HEK293 (cell line): Measurements from ENCODE around the gene B3GNT9.

Experiments
- EGR2 ChIP-seq: fragments of 450-650 bp; formaldehyde crosslinking; IDR thresholded peaks from 2 replicates; pipeline ENCODE4 v1.5.1; 2016; ENCODE audit warnings: low read depth, missing biosample characterization, missing genetic modification characterization
- SALL2 ChIP-seq: fragments of 450-650 bp; formaldehyde crosslinking; IDR thresholded peaks from 2 replicates; pipeline ENCODE4 v1.5.0; 2017; ENCODE audit warnings: missing biosample characterization, mild to moderate bottlenecking, missing genetic modification characterization, borderline replicate concordance
- SCRT2 ChIP-seq: fragments of 450-650 bp; formaldehyde crosslinking; IDR thresholded peaks from 2 replicates; pipeline ENCODE4 v1.5.1; 2016; ENCODE audit warnings: missing biosample characterization, missing genetic modification characterization
- SP3 ChIP-seq: fragments of 450-650 bp; formaldehyde crosslinking; IDR thresholded peaks from 2 replicates; pipeline ENCODE4 v1.5.1; 2016; ENCODE audit warnings: missing biosample characterization, missing genetic modification characterization
- ZBTB10 ChIP-seq: fragments of 450-650 bp; formaldehyde crosslinking; IDR thresholded peaks from 2 replicates; pipeline ENCODE4 v1.5.1; 2016; ENCODE audit warnings: missing biosample characterization, missing genetic modification characterization
- ZBTB44 ChIP-seq: fragments of 450-650 bp; IDR thresholded peaks from 2 replicates; pipeline ENCODE4 v1.5.1; 2018; ENCODE audit warnings: missing biosample characterization, mild to moderate bottlenecking, missing genetic modification characterization
- ZNF10 ChIP-seq: fragments of 450-650 bp; formaldehyde crosslinking; IDR thresholded peaks from 2 replicates; pipeline ENCODE4 v1.5.1; 2017; ENCODE audit warnings: missing biosample characterization, missing genetic modification characterization
- ZNF2 ChIP-seq: fragments of 450-650 bp; formaldehyde crosslinking; IDR thresholded peaks from 2 replicates; pipeline ENCODE4 v1.5.1; 2016; ENCODE audit warnings: missing biosample characterization, missing genetic modification characterization
- ZNF335 ChIP-seq: fragments of 450-650 bp; formaldehyde crosslinking; conservative IDR thresholded peaks from 2 replicates; pipeline ENCODE4 v1.5.1; 2016; ENCODE audit warnings: missing biosample characterization, missing genetic modification characterization
- ZNF398 ChIP-seq: fragments of 450-650 bp; formaldehyde crosslinking; IDR thresholded peaks from 2 replicates; pipeline ENCODE4 v1.5.1; 2017; ENCODE audit warnings: missing biosample characterization, missing genetic modification characterization
- ZNF571 ChIP-seq: fragments of 450-650 bp; formaldehyde crosslinking; IDR thresholded peaks from 2 replicates; pipeline ENCODE4 v1.5.0; 2017; ENCODE audit warnings: missing biosample characterization, missing genetic modification characterization
- ZNF580 ChIP-seq: fragments of 450-650 bp; formaldehyde crosslinking; IDR thresholded peaks from 2 replicates; pipeline ENCODE4 v1.5.1; 2016; ENCODE audit warnings: missing biosample characterization, missing genetic modification characterization
- ZNF664 ChIP-seq: fragments of 450-650 bp; formaldehyde crosslinking; IDR thresholded peaks from 2 replicates; pipeline ENCODE4 v1.5.1; 2016; ENCODE audit warnings: missing biosample characterization, missing genetic modification characterization
- ZNF843 ChIP-seq: fragments of 450-650 bp; formaldehyde crosslinking; IDR thresholded peaks from 2 replicates; pipeline ENCODE4 v1.5.1; 2016; ENCODE audit warnings: missing biosample characterization, missing genetic modification characterization
- ZXDB ChIP-seq: fragments of 450-650 bp; formaldehyde crosslinking; IDR thresholded peaks from 2 replicates; pipeline ENCODE4 v1.5.1; 2016; ENCODE audit warnings: missing biosample characterization, missing genetic modification characterization
- TF ChIP-seq, protein P1 (sequence below): fragments of 450-650 bp; formaldehyde crosslinking; conservative IDR thresholded peaks from 2 replicates; pipeline ENCODE4 v1.5.1; 2016; ENCODE audit warnings: low read depth, missing biosample characterization, missing genetic modification characterization
- TF ChIP-seq, protein P2 (sequence below): fragments of 450-650 bp; formaldehyde crosslinking; IDR thresholded peaks from 2 replicates; pipeline ENCODE4 v1.5.1; 2017; ENCODE audit warnings: missing biosample characterization, mild to moderate bottlenecking, missing genetic modification characterization, moderate library complexity
- TF ChIP-seq, protein P3 (sequence below): fragments of 450-650 bp; formaldehyde crosslinking; IDR thresholded peaks from 2 replicates; pipeline ENCODE4 v1.5.1; 2016; ENCODE audit warnings: missing biosample characterization, missing genetic modification characterization
- TF ChIP-seq, protein P4 (sequence below): fragments of 450-650 bp; formaldehyde crosslinking; IDR thresholded peaks from 2 replicates; pipeline ENCODE4 v1.5.1; 2016; ENCODE audit warnings: missing biosample characterization, missing genetic modification characterization
- TF ChIP-seq, protein P5 (sequence below): fragments of 450-650 bp; formaldehyde crosslinking; IDR thresholded peaks from 2 replicates; pipeline ENCODE4 v1.5.1; 2016; ENCODE audit warnings: missing biosample characterization, missing genetic modification characterization

The B3GNT9 gene

DNA sequence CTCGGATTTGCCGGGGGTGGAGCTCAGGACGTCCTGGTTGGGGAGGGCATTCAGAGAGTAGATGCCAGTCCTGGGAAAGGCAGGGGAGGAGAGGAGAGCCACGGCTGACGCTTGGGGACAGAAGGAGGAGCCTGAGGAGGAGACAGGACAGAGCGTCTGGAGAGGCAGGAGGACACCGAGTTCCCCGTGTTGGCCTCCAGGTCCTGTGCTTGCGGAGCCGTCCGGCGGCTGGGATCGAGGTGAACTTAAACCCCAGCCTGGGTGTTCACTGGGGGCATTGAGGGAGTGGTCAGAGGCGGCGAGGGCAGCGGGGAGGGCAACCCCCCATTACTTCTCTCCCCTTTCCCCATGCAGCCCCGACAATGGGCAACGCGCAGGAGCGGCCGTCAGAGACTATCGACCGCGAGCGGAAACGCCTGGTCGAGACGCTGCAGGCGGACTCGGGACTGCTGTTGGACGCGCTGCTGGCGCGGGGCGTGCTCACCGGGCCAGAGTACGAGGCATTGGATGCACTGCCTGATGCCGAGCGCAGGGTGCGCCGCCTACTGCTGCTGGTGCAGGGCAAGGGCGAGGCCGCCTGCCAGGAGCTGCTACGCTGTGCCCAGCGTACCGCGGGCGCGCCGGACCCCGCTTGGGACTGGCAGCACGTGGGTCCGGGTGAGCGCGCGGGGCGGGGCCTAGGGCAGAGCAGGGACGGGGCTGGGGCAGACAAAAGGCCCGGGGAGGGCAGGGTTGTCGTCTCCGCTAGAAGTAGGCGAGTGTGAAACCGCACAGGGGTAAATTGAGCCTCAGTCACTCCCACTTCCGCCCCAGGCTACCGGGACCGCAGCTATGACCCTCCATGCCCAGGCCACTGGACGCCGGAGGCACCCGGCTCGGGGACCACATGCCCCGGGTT, 23.3 kb upstream of the B3GNT9 start (continued):
- TF ChIP-seq EGR2 (tag by site-specific recombination) (peak; percentile 39; the same call in 1 of the 2 replicates), ZNF571 (no peak), ZNF664 (tag by site-specific recombination) (no peak), ZBTB44 (tag by site-specific recombination) (peak; percentile 87), ZNF10 (tag by site-specific recombination) (peak; percentile 81; the same call in 1 of the 2 replicates), ZNF335 (tag by site-specific recombination) (peak; percentile 100), SALL2 (tag by site-specific recombination) (no peak), ZBTB10 (tag by site-specific recombination) (0 out of 2 replicates have a peak, but pooled peaks have one; percentile 36), SP3 (tag by site-specific recombination) (peak; percentile 56; the same call in 1 of the 2 replicates), ZNF580 (tag by site-specific recombination) (no peak), ZXDB (tag by site-specific recombination) (peak; percentile 66; the same call in 1 of the 2 replicates), ZNF2 (tag by site-specific recombination) (0 out of 2 replicates have a peak, but pooled peaks have one; percentile 44), SCRT2 (0 out of 2 replicates have a peak, but pooled peaks have one; percentile 11), ZNF843 (peak; percentile 56), ZNF398 (peak; percentile 29; the same call in 1 of the 2 replicates)
- TF ChIP-seq, protein P1, sequence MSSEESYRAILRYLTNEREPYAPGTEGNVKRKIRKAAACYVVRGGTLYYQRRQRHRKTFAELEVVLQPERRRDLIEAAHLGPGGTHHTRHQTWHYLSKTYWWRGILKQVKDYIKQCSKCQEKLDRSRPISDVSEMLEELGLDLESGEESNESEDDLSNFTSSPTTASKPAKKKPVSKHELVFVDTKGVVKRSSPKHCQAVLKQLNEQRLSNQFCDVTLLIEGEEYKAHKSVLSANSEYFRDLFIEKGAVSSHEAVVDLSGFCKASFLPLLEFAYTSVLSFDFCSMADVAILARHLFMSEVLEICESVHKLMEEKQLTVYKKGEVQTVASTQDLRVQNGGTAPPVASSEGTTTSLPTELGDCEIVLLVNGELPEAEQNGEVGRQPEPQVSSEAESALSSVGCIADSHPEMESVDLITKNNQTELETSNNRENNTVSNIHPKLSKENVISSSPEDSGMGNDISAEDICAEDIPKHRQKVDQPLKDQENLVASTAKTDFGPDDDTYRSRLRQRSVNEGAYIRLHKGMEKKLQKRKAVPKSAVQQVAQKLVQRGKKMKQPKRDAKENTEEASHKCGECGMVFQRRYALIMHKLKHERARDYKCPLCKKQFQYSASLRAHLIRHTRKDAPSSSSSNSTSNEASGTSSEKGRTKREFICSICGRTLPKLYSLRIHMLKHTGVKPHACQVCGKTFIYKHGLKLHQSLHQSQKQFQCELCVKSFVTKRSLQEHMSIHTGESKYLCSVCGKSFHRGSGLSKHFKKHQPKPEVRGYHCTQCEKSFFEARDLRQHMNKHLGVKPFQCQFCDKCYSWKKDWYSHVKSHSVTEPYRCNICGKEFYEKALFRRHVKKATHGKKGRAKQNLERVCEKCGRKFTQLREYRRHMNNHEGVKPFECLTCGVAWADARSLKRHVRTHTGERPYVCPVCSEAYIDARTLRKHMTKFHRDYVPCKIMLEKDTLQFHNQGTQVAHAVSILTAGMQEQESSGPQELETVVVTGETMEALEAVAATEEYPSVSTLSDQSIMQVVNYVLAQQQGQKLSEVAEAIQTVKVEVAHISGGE (tag by site-specific recombination), result peak; percentile 59
- TF ChIP-seq, protein P2, sequence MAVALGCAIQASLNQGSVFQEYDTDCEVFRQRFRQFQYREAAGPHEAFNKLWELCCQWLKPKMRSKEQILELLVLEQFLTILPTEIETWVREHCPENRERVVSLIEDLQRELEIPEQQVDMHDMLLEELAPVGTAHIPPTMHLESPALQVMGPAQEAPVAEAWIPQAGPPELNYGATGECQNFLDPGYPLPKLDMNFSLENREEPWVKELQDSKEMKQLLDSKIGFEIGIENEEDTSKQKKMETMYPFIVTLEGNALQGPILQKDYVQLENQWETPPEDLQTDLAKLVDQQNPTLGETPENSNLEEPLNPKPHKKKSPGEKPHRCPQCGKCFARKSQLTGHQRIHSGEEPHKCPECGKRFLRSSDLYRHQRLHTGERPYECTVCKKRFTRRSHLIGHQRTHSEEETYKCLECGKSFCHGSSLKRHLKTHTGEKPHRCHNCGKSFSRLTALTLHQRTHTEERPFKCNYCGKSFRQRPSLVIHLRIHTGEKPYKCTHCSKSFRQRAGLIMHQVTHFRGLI, result peak; percentile 88
- TF ChIP-seq, protein P3, sequence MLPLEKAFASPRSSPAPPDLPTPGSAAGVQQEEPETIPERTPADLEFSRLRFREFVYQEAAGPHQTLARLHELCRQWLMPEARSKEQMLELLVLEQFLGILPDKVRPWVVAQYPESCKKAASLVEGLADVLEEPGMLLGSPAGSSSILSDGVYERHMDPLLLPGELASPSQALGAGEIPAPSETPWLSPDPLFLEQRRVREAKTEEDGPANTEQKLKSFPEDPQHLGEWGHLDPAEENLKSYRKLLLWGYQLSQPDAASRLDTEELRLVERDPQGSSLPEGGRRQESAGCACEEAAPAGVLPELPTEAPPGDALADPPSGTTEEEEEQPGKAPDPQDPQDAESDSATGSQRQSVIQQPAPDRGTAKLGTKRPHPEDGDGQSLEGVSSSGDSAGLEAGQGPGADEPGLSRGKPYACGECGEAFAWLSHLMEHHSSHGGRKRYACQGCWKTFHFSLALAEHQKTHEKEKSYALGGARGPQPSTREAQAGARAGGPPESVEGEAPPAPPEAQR, result no peak
- TF ChIP-seq, protein P4, sequence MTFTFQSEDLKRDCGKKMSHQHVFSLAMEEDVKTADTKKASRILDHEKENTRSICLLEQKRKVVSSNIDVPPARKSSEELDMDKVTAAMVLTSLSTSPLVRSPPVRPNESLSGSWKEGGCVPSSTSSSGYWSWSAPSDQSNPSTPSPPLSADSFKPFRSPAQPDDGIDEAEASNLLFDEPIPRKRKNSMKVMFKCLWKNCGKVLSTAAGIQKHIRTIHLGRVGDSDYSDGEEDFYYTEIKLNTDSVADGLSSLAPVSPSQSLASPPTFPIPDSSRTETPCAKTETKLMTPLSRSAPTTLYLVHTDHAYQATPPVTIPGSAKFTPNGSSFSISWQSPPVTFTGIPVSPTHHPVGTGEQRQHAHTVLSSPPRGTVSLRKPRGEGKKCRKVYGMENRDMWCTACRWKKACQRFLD (tag by site-specific recombination), result no peak
- TF ChIP-seq, protein P5, sequence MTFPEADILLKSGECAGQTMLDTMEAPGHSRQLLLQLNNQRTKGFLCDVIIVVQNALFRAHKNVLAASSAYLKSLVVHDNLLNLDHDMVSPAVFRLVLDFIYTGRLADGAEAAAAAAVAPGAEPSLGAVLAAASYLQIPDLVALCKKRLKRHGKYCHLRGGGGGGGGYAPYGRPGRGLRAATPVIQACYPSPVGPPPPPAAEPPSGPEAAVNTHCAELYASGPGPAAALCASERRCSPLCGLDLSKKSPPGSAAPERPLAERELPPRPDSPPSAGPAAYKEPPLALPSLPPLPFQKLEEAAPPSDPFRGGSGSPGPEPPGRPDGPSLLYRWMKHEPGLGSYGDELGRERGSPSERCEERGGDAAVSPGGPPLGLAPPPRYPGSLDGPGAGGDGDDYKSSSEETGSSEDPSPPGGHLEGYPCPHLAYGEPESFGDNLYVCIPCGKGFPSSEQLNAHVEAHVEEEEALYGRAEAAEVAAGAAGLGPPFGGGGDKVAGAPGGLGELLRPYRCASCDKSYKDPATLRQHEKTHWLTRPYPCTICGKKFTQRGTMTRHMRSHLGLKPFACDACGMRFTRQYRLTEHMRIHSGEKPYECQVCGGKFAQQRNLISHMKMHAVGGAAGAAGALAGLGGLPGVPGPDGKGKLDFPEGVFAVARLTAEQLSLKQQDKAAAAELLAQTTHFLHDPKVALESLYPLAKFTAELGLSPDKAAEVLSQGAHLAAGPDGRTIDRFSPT (tag by site-specific recombination), result 0 out of 2 replicates have a peak, but pooled peaks have one; percentile 36
